T-cell (primary cell): Measurements from ENCODE around the gene TLX2. TPM values are rescaled to one million over a fixed set of nuclear protein-coding genes. Genes with fewer than 3 reads are reported as not detected.

ENCODE experiments used
- ATAC-seq, 4 experiments: fragments of 200-7000 bp in 3 of 4; fragments of 150-1000 bp in 1 of 4; cut with Tn5 transposase; replicated peaks in 1 of 4; 1 replicate in 3 of 4; 2 replicates in 1 of 4; pipeline ENCODE4 v1.10.0; 2021; ENCODE audit warnings: moderate library complexity in 3 of 4, mild to moderate bottlenecking in 2 of 4, moderate number of reproducible peaks in 1 of 4
- CTCF ChIA-PET, 2 donors: fragments of 300-600 bp; sonication (Branson Sonifier 250); formaldehyde crosslinking; loops; one replicate each; lab custom pipeline; 2022; ENCODE audit warnings: antibody characterized with exemption in 2 of 2; lab: Charles Lee
- POLR2A ChIA-PET, 2 donors: fragments of 300-600 bp; sonication (Branson Sonifier 250); formaldehyde crosslinking; loops; one replicate each; lab custom pipeline; 2022; ENCODE audit warnings: antibody characterized with exemption in 2 of 2; lab: Charles Lee
- DNase-seq, 35 experiments: peaks; one replicate each; pipeline versions ENCODE4 v3.0.0 to v3.0.0-alpha.2; 2013 to 2023
- H3K27ac ChIP-seq: one replicate; pipeline ENCODE4 v1.5.1; 2013; ENCODE audit warnings: low read length
- H3K27me3 ChIP-seq, 2 experiments: replicated peaks in 1 of 2; 1 replicate in 1 of 2; 2 replicates in 1 of 2; pipeline versions ENCODE4 v1.6.1 to v1.7.0; 2013; ENCODE audit warnings: low read length in 1 of 2, mixed read lengths in 1 of 2; ENCODE audit not compliant: control insufficient read depth in 2 of 2, insufficient read depth in 2 of 2; ENCODE audit errors: extremely low read depth in 1 of 2
- H3K36me3 ChIP-seq, 2 donors: 1 replicate in 1 of 2; 2 replicates in 1 of 2; pipeline versions ENCODE4 v1.6.1 to v1.7.0; 2013; ENCODE audit warnings: low read length in 1 of 2; ENCODE audit not compliant: control insufficient read depth in 2 of 2, insufficient read depth in 1 of 2; ENCODE audit errors: extremely low read depth in 1 of 2
- H3K4me1 ChIP-seq, 2 experiments: 1 replicate in 1 of 2; 2 replicates in 1 of 2; pipeline versions ENCODE4 v1.6.1 to v1.7.0; 2013; ENCODE audit warnings: low read length in 2 of 2, mixed read lengths in 1 of 2; ENCODE audit not compliant: insufficient read depth in 2 of 2, control insufficient read depth in 1 of 2; ENCODE audit errors: extremely low read depth in 1 of 2
- H3K4me3 ChIP-seq, 2 donors: 1 replicate in 1 of 2; 2 replicates in 1 of 2; pipeline versions ENCODE4 v1.5.1 to v1.7.0; 2013; ENCODE audit warnings: mild to moderate bottlenecking in 2 of 2, low read length in 1 of 2, moderate library complexity in 1 of 2; ENCODE audit not compliant: control insufficient read depth in 1 of 2; ENCODE audit errors: extremely low read depth in 1 of 2
- H3K9me3 ChIP-seq: 2 replicates; pipeline ENCODE4 v1.7.0; 2013
- H3K27ac Mint-ChIP-seq, 2 donors: one replicate each; pipeline ENCODE4 v1.8.0; 2020 to 2021; ENCODE audit warnings: mild to moderate bottlenecking in 2 of 2, mixed read lengths in 2 of 2
- H3K27me3 Mint-ChIP-seq, 2 donors: one replicate each; pipeline ENCODE4 v1.8.0; 2021 to 2022; ENCODE audit warnings: mixed read lengths in 2 of 2
- H3K36me3 Mint-ChIP-seq: one replicate; pipeline ENCODE4 v1.8.0; 2021; ENCODE audit warnings: mixed read lengths
- H3K4me1 Mint-ChIP-seq, 3 donors: one replicate each; pipeline ENCODE4 v1.8.0; 2020 to 2022; ENCODE audit warnings: mixed read lengths in 3 of 3, mild to moderate bottlenecking in 1 of 3
- H3K4me3 Mint-ChIP-seq, 3 donors: one replicate each; pipeline ENCODE4 v1.8.0; 2020 to 2022; ENCODE audit warnings: mild to moderate bottlenecking in 3 of 3, mixed read lengths in 3 of 3, moderate library complexity in 3 of 3
- H3K9me3 Mint-ChIP-seq, 3 donors: one replicate each; pipeline ENCODE4 v1.8.0; 2020 to 2022; ENCODE audit warnings: mixed read lengths in 3 of 3
- WGBS: methylation state at CpG from one replicate; pipeline ENCODE4 v1.1.5; 2013; ENCODE audit warnings: missing lambda C conversion rate; ENCODE audit not compliant: insufficient coverage; 5-methylcytosine and 5-hydroxymethylcytosine counted together
- total RNA-seq, 35 experiments: library from RNA in 6 of 35; stranded (reverse) in 6 of 35; fragments of 120-200 nt in 1 of 35; gene quantifications; one replicate each; pipeline versions ENCODE4 v1.2.1 to v1.2.4 and lab custom pipeline; 2013 to 2026

TLX2 gene
- total RNA-seq, 5 donors from 2014 or later (not counting 1 experiment from before 2014, with no cell fraction given): 0.28 to 0.46 TPM; not detected in 3

GRCh38 chr2:74542978-74543377, 28.7 kb downstream of the TLX2 start:
- no peaks in the 10 kb centered on the region for H3K9me3 ChIP-seq
- Mint-ChIP-seq H3K4me3 (no peak overlapping the region), H3K4me1 (no peaks in the 10 kb centered on the region), H3K36me3 (no peaks in the 10 kb centered on the region), H3K27ac (no peak overlapping the region), H3K9me3 (no peaks in the 10 kb centered on the region), H3K27me3 (peaks cover 45 to 54% of the 10 kb centered on the region in 2 donors)
- DNase-seq: no peak
- H3K27me3 ChIP-seq: peaks cover 0 to 41% of the 10 kb centered on the region in 2 experiments
- no peak for ATAC-seq
- CTCF ChIA-PET: no interaction called here
- WGBS: no CpG with 5 or more reads among the region's 1 CpG
- H3K27ac ChIP-seq: no peak overlapping the region
- no peak overlapping the region for H3K4me3 ChIP-seq
- no peaks in the 10 kb centered on the region for H3K36me3 ChIP-seq
- POLR2A ChIA-PET: no interaction called here
- no peaks in the 10 kb centered on the region for H3K4me1 ChIP-seq

GRCh38 chr2:74544634-74545033, 30.4 kb downstream of the TLX2 start:
- ATAC-seq (peak in 2 of 4 experiments; percentile 42), DNase-seq (peak in 1 of 35 experiments; percentile 46)
- CTCF ChIA-PET: no interaction called here
- H3K9me3 ChIP-seq: no peaks in the 10 kb centered on the region
- H3K9me3 Mint-ChIP-seq: no peaks in the 10 kb centered on the region
- no peak overlapping the region for H3K4me3 ChIP-seq
- no peaks in the 10 kb centered on the region for H3K36me3 ChIP-seq
- no peak overlapping the region for H3K4me3 Mint-ChIP-seq
- 68% methylated on average over 3 of the region's 3 CpGs for WGBS
- H3K27ac Mint-ChIP-seq: no peak overlapping the region
- H3K27me3 Mint-ChIP-seq: peaks cover 48 to 49% of the 10 kb centered on the region in 2 donors
- H3K36me3 Mint-ChIP-seq: no peaks in the 10 kb centered on the region
- peaks cover 0 to 45% of the 10 kb centered on the region in 2 experiments for H3K27me3 ChIP-seq
- H3K27ac ChIP-seq: no peak overlapping the region
- peaks cover 9 to 10% (median 10%) of the 10 kb centered on the region in 3 donors for H3K4me1 Mint-ChIP-seq
- POLR2A ChIA-PET: no interaction called here
- peaks cover 2 to 12% of the 10 kb centered on the region in 2 experiments for H3K4me1 ChIP-seq

GRCh38 chr2:74546004-74546403, 31.8 kb downstream of the TLX2 start:
- no peaks in the 10 kb centered on the region for H3K36me3 Mint-ChIP-seq
- Histone ChIP-seq H3K9me3 (no peaks in the 10 kb centered on the region), H3K4me3 (no peak overlapping the region), H3K27ac (no peak overlapping the region), H3K36me3 (no peaks in the 10 kb centered on the region), H3K4me1 (peaks cover 2 to 12% of the 10 kb centered on the region in 2 experiments), H3K27me3 (peaks cover 0 to 43% of the 10 kb centered on the region in 2 experiments)
- no peak overlapping the region for H3K4me3 Mint-ChIP-seq
- ATAC-seq: no peak
- H3K4me1 Mint-ChIP-seq: peaks cover 10% of the 10 kb centered on the region in 3 donors
- 100% methylated on average over 1 of the region's 3 CpGs for WGBS
- H3K9me3 Mint-ChIP-seq: no peaks in the 10 kb centered on the region
- peaks cover 53 to 55% of the 10 kb centered on the region in 2 donors for H3K27me3 Mint-ChIP-seq
- CTCF ChIA-PET: no interaction called here
- H3K27ac Mint-ChIP-seq: no peak overlapping the region
- no peak for DNase-seq
- POLR2A ChIA-PET: no interaction called here

- H3K27ac Mint-ChIP-seq: peak overlapping the region in 1 of 2 donors; percentile 47
- H3K4me3 ChIP-seq: peak overlapping the region in 1 of 2 donors; percentile 62
- H3K9me3 Mint-ChIP-seq: no peaks in the 10 kb centered on the region
- no peak overlapping the region for H3K27ac ChIP-seq
- peaks cover 10 to 14% (median 11%) of the 10 kb centered on the region in 3 donors for H3K4me1 Mint-ChIP-seq
- H3K27me3 ChIP-seq: peaks cover 0 to 40% of the 10 kb centered on the region in 2 experiments
- ATAC-seq: no peak
- H3K4me3 Mint-ChIP-seq: peak overlapping the region; percentile 58 to 78 (median 65)
- no peaks in the 10 kb centered on the region for H3K36me3 ChIP-seq
- H3K9me3 ChIP-seq: no peaks in the 10 kb centered on the region
- CTCF ChIA-PET: no interaction called here
- peaks cover 2 to 15% of the 10 kb centered on the region in 2 experiments for H3K4me1 ChIP-seq
- 36% methylated on average over 26 of the region's 26 CpGs for WGBS
- POLR2A ChIA-PET: no interaction called here
- DNase-seq: no peak
- H3K36me3 Mint-ChIP-seq: no peaks in the 10 kb centered on the region
- peaks cover 47 to 50% of the 10 kb centered on the region in 2 donors for H3K27me3 Mint-ChIP-seq
Observed at GRCh38 chr2:74548285-74548899, 34.1 kb downstream of the TLX2 start.

GRCh38 chr2:74548900-74549826, 34.9 kb downstream of the TLX2 start:
- Histone ChIP-seq H3K4me1 (peaks cover 2 to 23% of the 10 kb centered on the region in 2 experiments), H3K36me3 (no peaks in the 10 kb centered on the region), H3K9me3 (no peaks in the 10 kb centered on the region), H3K27ac (no peak overlapping the region), H3K4me3 (peak overlapping the region; percentile 40 to 62), H3K27me3 (peaks cover 0 to 43% of the 10 kb centered on the region in 2 experiments)
- 6% methylated on average over 85 of the region's 85 CpGs for WGBS
- Mint-ChIP-seq H3K27me3 (peaks cover 45 to 50% of the 10 kb centered on the region in 2 donors), H3K27ac (no peak overlapping the region), H3K4me1 (peaks cover 10 to 16% (median 15%) of the 10 kb centered on the region in 3 donors), H3K36me3 (no peaks in the 10 kb centered on the region), H3K4me3 (peak overlapping the region; percentile 53 to 78 (median 55)), H3K9me3 (no peaks in the 10 kb centered on the region)
- ChIA-PET POLR2A (no interaction called here), CTCF (no interaction called here)
- ATAC-seq (peak in 3 of 4 experiments; percentile 24 to 47 (median 39)), DNase-seq (no peak)

GRCh38 chr2:74550231-74550630, 36.0 kb downstream of the TLX2 start:
- ATAC-seq (no peak), DNase-seq (no peak)
- Mint-ChIP-seq H3K36me3 (no peaks in the 10 kb centered on the region), H3K9me3 (no peaks in the 10 kb centered on the region), H3K4me1 (peaks cover 11 to 16% (median 15%) of the 10 kb centered on the region in 3 donors), H3K27ac (no peak overlapping the region), H3K27me3 (peaks cover 42 to 50% of the 10 kb centered on the region in 2 donors), H3K4me3 (peak overlapping the region in 1 of 3 donors; percentile 65)
- Histone ChIP-seq H3K9me3 (no peaks in the 10 kb centered on the region), H3K4me1 (peaks cover 2 to 30% of the 10 kb centered on the region in 2 experiments), H3K4me3 (no peak overlapping the region), H3K27ac (no peak overlapping the region), H3K27me3 (peaks cover 0 to 45% of the 10 kb centered on the region in 2 experiments), H3K36me3 (no peaks in the 10 kb centered on the region)
- ChIA-PET POLR2A (interaction anchor here in 1 of 2 donors (0.6 kb wide), 1 partner anchor 48 kb away, joined by 3 read pairs; no protein-coding TSS in a partner anchor), CTCF (no interaction called here)
- 93% methylated on average over 6 of the region's 7 CpGs for WGBS
